RWPE2 (cell line): ENCODE measurements around the gene ZFP69B.

Experiments used
- ATAC-seq: fragments of 200-7000 bp; cut with Tn5 transposase; 3 replicates; pipeline ENCODE4 v1.9.1; 2021; ENCODE audit warnings: low read depth
- DNase-seq: peaks from one replicate; pipeline ENCODE4 v3.0.0-alpha.2; 2020; ENCODE audit warnings: low spot score
- H3K27ac ChIP-seq: fragments of 450-650 bp; 2 replicates; pipeline ENCODE4 v1.5.1; 2017; ENCODE audit warnings: mild to moderate bottlenecking; ENCODE audit not compliant: poor library complexity, severe bottlenecking
- H3K27me3 ChIP-seq: fragments of 250-450 bp; sonication (Bioruptor Pico); 2 replicates; pipeline ENCODE4 v1.5.1; 2021; ENCODE audit warnings: mild to moderate bottlenecking, moderate library complexity; ENCODE audit not compliant: insufficient read depth, poor library complexity, severe bottlenecking
- H3K36me3 ChIP-seq: fragments of 250-450 bp; sonication (Bioruptor Pico); 2 replicates; pipeline ENCODE4 v1.5.1; 2020; ENCODE audit warnings: low read depth, mild to moderate bottlenecking, moderate library complexity
- H3K4me1 ChIP-seq: fragments of 250-450 bp; sonication (Bioruptor Pico); 2 replicates; pipeline ENCODE4 v1.5.1; 2021; ENCODE audit warnings: mild to moderate bottlenecking, moderate library complexity; ENCODE audit not compliant: insufficient read depth, poor library complexity, severe bottlenecking
- H3K4me3 ChIP-seq: fragments of 250-450 bp; sonication (Bioruptor Pico); 2 replicates; pipeline ENCODE4 v1.5.1; 2021; ENCODE audit warnings: mild to moderate bottlenecking, moderate library complexity; ENCODE audit not compliant: severe bottlenecking
- H3K9me3 ChIP-seq: fragments of 250-450 bp; sonication (Bioruptor Pico); 2 replicates; pipeline ENCODE4 v1.5.1; 2021; ENCODE audit warnings: mild to moderate bottlenecking, moderate library complexity; ENCODE audit not compliant: severe bottlenecking
- TF ChIP-seq, protein P1 (sequence below): fragments of 450-650 bp; IDR thresholded peaks from one replicate; pipeline ENCODE4 v1.5.1; 2017; ENCODE audit warnings: mild to moderate bottlenecking, moderate library complexity; ENCODE audit not compliant: poor library complexity, severe bottlenecking

Gene ZFP69B

DNA sequence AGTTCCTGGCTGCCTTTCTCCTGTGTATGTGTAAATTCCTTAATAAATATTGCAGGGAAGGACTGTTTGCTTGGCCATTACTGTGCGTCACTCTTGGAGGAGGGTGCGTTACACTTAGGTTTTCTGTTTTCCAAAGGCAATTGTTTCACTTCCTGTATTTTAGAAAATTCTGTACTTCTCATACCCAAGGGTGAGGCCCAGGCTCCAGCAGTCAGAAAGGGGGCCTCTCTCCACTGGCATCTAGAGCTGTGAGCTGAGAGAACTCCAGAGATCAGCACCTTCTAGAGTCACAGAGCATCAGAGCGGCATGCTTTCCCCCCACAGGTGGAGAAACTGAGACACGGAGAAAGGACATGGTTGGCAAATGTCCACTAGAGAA is 27.0 kb upstream of the ZFP69B start:
- Histone ChIP-seq H3K4me3 (no peak overlapping the region), H3K9me3 (no peaks in the 10 kb centered on the region), H3K4me1 (no peaks in the 10 kb centered on the region), H3K36me3 (peaks cover 4% of the 10 kb centered on the region; the same call in 1 of the 2 replicates), H3K27ac (no peak overlapping the region), H3K27me3 (no peaks in the 10 kb centered on the region)
- DNase-seq (no peak), ATAC-seq (no peak)
- TF ChIP-seq, protein P1, sequence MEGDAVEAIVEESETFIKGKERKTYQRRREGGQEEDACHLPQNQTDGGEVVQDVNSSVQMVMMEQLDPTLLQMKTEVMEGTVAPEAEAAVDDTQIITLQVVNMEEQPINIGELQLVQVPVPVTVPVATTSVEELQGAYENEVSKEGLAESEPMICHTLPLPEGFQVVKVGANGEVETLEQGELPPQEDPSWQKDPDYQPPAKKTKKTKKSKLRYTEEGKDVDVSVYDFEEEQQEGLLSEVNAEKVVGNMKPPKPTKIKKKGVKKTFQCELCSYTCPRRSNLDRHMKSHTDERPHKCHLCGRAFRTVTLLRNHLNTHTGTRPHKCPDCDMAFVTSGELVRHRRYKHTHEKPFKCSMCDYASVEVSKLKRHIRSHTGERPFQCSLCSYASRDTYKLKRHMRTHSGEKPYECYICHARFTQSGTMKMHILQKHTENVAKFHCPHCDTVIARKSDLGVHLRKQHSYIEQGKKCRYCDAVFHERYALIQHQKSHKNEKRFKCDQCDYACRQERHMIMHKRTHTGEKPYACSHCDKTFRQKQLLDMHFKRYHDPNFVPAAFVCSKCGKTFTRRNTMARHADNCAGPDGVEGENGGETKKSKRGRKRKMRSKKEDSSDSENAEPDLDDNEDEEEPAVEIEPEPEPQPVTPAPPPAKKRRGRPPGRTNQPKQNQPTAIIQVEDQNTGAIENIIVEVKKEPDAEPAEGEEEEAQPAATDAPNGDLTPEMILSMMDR: no peak

DNA sequence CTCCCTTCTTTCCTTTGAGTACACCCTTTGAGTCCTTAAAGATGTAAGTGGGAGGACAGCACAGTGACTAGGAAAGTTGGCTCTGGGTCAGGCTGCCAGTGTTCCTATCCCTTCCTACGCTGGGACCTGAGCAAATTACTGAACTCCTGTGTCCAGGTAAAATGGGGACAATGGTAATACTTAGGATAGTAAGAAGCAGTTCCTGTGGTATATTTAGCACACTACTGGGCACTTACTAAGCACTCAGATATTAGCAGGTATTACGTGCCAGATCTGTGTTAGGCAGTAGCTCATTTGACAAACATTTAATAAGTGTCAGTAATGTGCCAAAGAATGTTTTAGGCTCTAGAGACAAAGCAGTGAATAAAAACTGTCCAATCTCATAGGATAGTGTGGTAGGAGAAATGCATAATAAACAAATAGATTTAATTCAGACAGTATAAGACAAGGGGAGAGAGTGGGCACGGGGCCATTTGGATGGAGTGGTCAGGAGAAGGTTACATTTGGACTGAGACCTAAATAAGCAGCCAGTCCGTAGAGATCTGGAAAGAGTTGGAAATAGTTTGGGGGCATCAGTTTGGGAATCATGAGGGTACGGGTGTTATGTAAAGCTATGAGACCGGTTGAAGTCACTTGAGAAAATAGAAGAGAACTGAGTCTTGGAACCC is 26.2 kb upstream of the ZFP69B start:
- Histone ChIP-seq H3K4me3 (no peak overlapping the region), H3K4me1 (no peaks in the 10 kb centered on the region), H3K27ac (no peak overlapping the region), H3K9me3 (no peaks in the 10 kb centered on the region), H3K27me3 (no peaks in the 10 kb centered on the region), H3K36me3 (0 out of 2 replicates have a peak, but pooled peaks cover 3% of the 10 kb centered on the region)
- TF ChIP-seq, protein P1: no peak
- ATAC-seq (no peak), DNase-seq (no peak)

DNA sequence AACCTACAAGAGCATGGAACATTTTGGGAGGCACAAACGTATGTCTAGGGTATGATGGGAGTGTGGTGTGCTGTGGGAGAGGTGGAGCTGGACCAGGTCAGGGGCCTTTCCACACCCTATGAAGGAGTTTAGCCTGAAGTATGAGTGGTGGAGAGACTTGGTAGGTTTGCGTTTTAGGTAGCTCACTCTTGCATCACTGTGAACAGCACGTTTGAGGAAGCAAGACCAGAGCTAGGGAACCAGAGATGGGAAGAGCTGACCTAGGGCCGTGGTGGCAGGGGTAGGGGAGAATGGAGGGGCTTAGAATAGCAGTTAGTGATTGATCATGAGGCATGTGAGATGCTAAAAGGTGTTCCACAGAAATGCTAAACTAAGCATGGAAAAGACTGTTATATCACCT is 25.1 kb upstream of the ZFP69B start:
- no peaks in the 10 kb centered on the region for H3K27me3 ChIP-seq
- H3K36me3 ChIP-seq: 0 out of 2 replicates have a peak, but pooled peaks cover 3% of the 10 kb centered on the region
- no peak overlapping the region for H3K27ac ChIP-seq
- H3K9me3 ChIP-seq: no peaks in the 10 kb centered on the region
- DNase-seq: no peak
- TF ChIP-seq, protein P1: no peak
- H3K4me1 ChIP-seq: no peaks in the 10 kb centered on the region
- no peak for ATAC-seq
- H3K4me3 ChIP-seq: no peak overlapping the region

DNA sequence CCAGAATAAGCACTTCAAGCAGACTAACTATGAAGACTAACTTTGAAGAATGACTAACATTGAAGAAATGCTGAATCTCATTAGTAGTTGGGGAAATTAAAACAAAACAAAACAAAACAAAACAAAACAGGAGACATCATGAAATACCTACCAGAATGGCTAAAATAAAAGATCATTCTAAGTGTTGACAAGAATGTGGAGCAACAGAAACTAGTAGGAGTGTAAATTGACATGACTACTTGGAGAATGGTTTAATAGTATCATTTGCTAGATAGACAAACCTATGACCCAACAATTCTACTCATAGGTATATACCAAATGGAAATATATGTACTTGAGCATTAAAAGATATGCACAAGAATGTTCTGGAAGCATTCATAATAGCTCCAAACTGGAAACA is 18.9 kb upstream of the ZFP69B start:
- DNase-seq (no peak), ATAC-seq (no peak)
- H3K36me3 ChIP-seq: no peaks in the 10 kb centered on the region
- H3K27ac ChIP-seq: no peak overlapping the region
- TF ChIP-seq, protein P1: no peak
- H3K4me1 ChIP-seq: no peaks in the 10 kb centered on the region
- no peaks in the 10 kb centered on the region for H3K9me3 ChIP-seq
- H3K4me3 ChIP-seq: no peak overlapping the region
- H3K27me3 ChIP-seq: no peaks in the 10 kb centered on the region

DNA sequence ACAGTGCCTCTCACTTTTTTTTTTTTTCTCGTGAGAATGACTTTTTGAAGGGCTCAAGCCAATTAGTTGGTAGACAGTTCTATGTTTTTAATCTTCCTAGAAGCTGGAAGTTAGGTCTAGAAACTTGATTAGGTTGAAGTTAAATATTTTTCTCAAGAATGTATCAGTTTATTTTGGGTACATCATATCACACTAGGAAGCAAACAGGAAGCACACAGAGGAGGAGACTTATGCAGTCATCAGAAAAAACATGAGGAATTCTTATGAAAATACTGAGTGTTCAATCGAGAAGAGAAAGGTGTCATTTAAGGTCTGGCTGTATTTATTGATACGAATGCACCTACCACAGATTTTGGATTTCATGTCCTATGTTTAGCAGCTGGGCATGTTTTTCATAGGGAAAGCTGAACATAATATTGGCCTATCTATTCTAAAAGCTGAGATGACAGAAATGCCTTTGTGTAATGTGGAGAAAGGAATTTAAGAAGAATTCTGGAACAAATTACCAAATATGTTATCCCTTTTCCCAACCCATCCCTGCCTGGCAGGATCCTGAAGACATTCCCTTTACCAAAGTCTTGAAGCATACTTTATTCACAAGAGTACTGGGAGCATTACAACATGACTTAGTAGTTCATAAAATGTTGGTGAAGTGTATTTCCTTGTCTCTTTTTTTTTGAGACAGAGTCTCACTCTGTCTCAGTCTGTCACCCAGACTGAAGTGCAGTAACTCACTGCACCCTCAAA is 17.5 kb upstream of the ZFP69B start:
- DNase-seq (no peak), ATAC-seq (no peak)
- H3K4me3 ChIP-seq: no peak overlapping the region
- no peaks in the 10 kb centered on the region for H3K27me3 ChIP-seq
- H3K36me3 ChIP-seq: no peaks in the 10 kb centered on the region
- TF ChIP-seq, protein P1: no peak
- H3K4me1 ChIP-seq: no peaks in the 10 kb centered on the region
- no peak overlapping the region for H3K27ac ChIP-seq
- H3K9me3 ChIP-seq: no peaks in the 10 kb centered on the region
